Measurements from ENCODE around the gene USH1C.

Gene USH1C

GRCh38 chr11:17570034-17570433 lies 25.8 kb upstream of the USH1C start:
- DNase-seq (ENCODE audit: low spot score) = no peak

GRCh38 chr11:17568944-17569343 lies 24.7 kb upstream of the USH1C start:
- DNase-seq (ENCODE audit: low spot score) = no peak

- DNase-seq (ENCODE audit: low spot score) = no peak
These were observed 20.4 kb upstream of the USH1C start for GRCh38 chr11:17564687-17565042.

- DNase-seq (ENCODE audit: low spot score) = no peak
These were observed 19.9 kb upstream of the USH1C start for GRCh38 chr11:17563961-17564686.

- DNase-seq (ENCODE audit: low spot score) = no peak
These were observed 19.0 kb upstream of the USH1C start for GRCh38 chr11:17563231-17563646.

GRCh38 chr11:17561526-17561925 lies 17.3 kb upstream of the USH1C start:
- DNase-seq (ENCODE audit: low spot score) = no peak

- no peak for DNase-seq (ENCODE audit: low spot score)
These were observed 16.8 kb upstream of the USH1C start for GRCh38 chr11:17561111-17561415.

GRCh38 chr11:17560281-17561110 lies 16.3 kb upstream of the USH1C start:
- no peak for DNase-seq (ENCODE audit: low spot score)

GRCh38 chr11:17559341-17560087 lies 15.3 kb upstream of the USH1C start:
- DNase-seq (ENCODE audit: low spot score) = no peak

- no peak for DNase-seq (ENCODE audit: low spot score)
These were observed 14.7 kb upstream of the USH1C start for GRCh38 chr11:17558916-17559315.

GRCh38 chr11:17558025-17558780 lies 14.0 kb upstream of the USH1C start:
- DNase-seq (ENCODE audit: low spot score) = no peak

GRCh38 chr11:17556999-17557398 lies 12.8 kb upstream of the USH1C start:
- no peak for DNase-seq (ENCODE audit: low spot score)

- DNase-seq (ENCODE audit: low spot score) = no peak
These were observed 10.3 kb upstream of the USH1C start for GRCh38 chr11:17554487-17554886.

- DNase-seq (ENCODE audit: low spot score) = no peak
These were observed 9.0 kb upstream of the USH1C start for GRCh38 chr11:17553249-17553546.

- no peak for DNase-seq (ENCODE audit: low spot score)
These were observed 8.4 kb upstream of the USH1C start for GRCh38 chr11:17552392-17553248.

- no peak for DNase-seq (ENCODE audit: low spot score)
These were observed 7.8 kb upstream of the USH1C start for GRCh38 chr11:17552041-17552355.

GRCh38 chr11:17551347-17552040 lies 7.3 kb upstream of the USH1C start:
- DNase-seq (ENCODE audit: low spot score) = no peak

GRCh38 chr11:17550450-17551346 lies 6.5 kb upstream of the USH1C start:
- no peak for DNase-seq (ENCODE audit: low spot score)

GRCh38 chr11:17548444-17548843 lies 4.2 kb upstream of the USH1C start:
- DNase-seq (ENCODE audit: low spot score) = no peak

GRCh38 chr11:17547932-17548331 lies 3.7 kb upstream of the USH1C start:
- DNase-seq (ENCODE audit: low spot score) = no peak
